MM.1S (cell line): ENCODE data around the gene IP6K2.
"Not testable (repeated sequence)": the region's sequence is repeated elsewhere in the genome, so short reads cannot be mapped to it uniquely, and the experiment has no call there.

Source experiments
- CTCF ChIP-seq: fragments of 300-600 bp; sonication (generic); IDR thresholded peaks from 2 replicates; pipeline ENCODE4 v1.5.1; 2016; ENCODE audit warnings: antibody characterized with exemption, low read length, mixed read lengths
- EZH2phosphoT487 ChIP-seq: fragments of 300-600 bp; sonication (generic); IDR thresholded peaks from 2 replicates; pipeline ENCODE4 v1.6.1; 2018; ENCODE audit warnings: antibody characterized with exemption, low read length

- TF ChIP-seq CTCF, EZH2phosphoT487: not testable (repeated sequence)
Measured at GRCh38 chr3:48723293-48723692, 6.3 kb upstream of the IP6K2 start.
